Naive thymus-derived CD8-positive, alpha-beta T cell (primary cell): Measurements from ENCODE around the gene NFATC2. TPM values are rescaled to one million over a fixed set of nuclear protein-coding genes. Genes with fewer than 3 reads are reported as not detected.

Source experiments
- ATAC-seq, 2 donors: fragments of 150-1000 bp; cut with Tn5 transposase in 1 of 2; sonication (Bioruptor Pico), chemical (Tn5 transposase) in 1 of 2; 1 replicate in 1 of 2; 2 replicates in 1 of 2; pipeline ENCODE4 v1.10.0; 2021; ENCODE audit warnings: mild to moderate bottlenecking in 2 of 2, moderate library complexity in 2 of 2
- POLR2A ChIA-PET: fragments of 350-600 bp; sonication (Branson Sonifier 250); formaldehyde crosslinking; loops from one replicate; lab custom pipeline; 2021; ENCODE audit warnings: antibody characterized with exemption; lab: Charles Lee
- DNase-seq, 10 donors: peaks; one replicate each; pipeline versions ENCODE4 v3.0.0 to v3.0.0-alpha.2; 2020 to 2022
- H3K27ac Mint-ChIP-seq, 10 donors: one replicate each; pipeline ENCODE4 v1.8.0; 2020 to 2022; ENCODE audit warnings: mild to moderate bottlenecking in 10 of 10, mixed read lengths in 10 of 10, moderate library complexity in 4 of 10, inconsistent platforms in 1 of 10
- H3K27me3 Mint-ChIP-seq, 5 donors: one replicate each; pipeline ENCODE4 v1.8.0; 2021 to 2022; ENCODE audit warnings: mixed read lengths in 5 of 5
- H3K36me3 Mint-ChIP-seq, 3 donors: one replicate each; pipeline ENCODE4 v1.8.0; 2020 to 2022; ENCODE audit warnings: mixed read lengths in 3 of 3, mild to moderate bottlenecking in 2 of 3, inconsistent platforms in 1 of 3
- H3K4me1 Mint-ChIP-seq, 4 donors: one replicate each; pipeline ENCODE4 v1.8.0; 2021 to 2022; ENCODE audit warnings: mixed read lengths in 4 of 4
- H3K4me3 Mint-ChIP-seq, 10 donors: one replicate each; pipeline ENCODE4 v1.8.0; 2020 to 2022; ENCODE audit warnings: mild to moderate bottlenecking in 10 of 10, mixed read lengths in 10 of 10, moderate library complexity in 6 of 10, inconsistent platforms in 1 of 10
- H3K9me3 Mint-ChIP-seq, 9 donors: one replicate each; pipeline ENCODE4 v1.8.0; 2020 to 2022; ENCODE audit warnings: mixed read lengths in 9 of 9, mild to moderate bottlenecking in 3 of 9, inconsistent platforms in 1 of 9, moderate library complexity in 1 of 9
- polyA plus RNA-seq, 3 donors: library from polyadenylated mRNA; unstranded; fragments of 300-500 nt; fragmentation: Illumina TruSeq; gene quantifications; one replicate each; pipeline ENCODE4 v1.2.3, GENCODE V29; 2021
- total RNA-seq, 8 experiments: library from RNA in 2 of 8; stranded (reverse) in 2 of 8; gene quantifications; one replicate each; pipeline ENCODE4 v1.2.3 and lab custom pipeline; 2021 to 2026

The NFATC2 gene
- total and polyA plus RNA-seq, 5 experiments from 2014 or later, result 14.5 to 36.3 (median 23.8) TPM

DNA sequence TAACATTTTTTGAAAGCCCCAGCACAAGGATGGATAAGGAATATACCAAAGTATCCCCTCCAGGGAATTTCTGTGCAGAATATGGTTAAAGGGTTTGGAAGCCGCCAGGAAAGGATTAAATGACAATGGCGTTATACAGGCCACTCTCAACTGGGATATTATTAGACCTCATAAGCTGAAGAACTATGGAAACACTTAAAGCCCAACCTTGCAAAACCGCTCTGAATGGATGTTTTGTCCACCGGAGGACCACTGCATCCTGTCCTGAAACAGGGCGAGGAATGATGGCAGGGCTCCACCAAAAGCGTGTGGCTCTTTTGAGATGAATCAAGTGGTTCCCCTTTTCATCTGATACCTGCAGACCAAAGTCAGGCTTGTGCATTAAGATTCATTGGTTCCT, 32.4 kb downstream of the NFATC2 start:
- ATAC-seq (no peak), DNase-seq (no peak)
- H3K27ac Mint-ChIP-seq, result peak overlapping the region in 4 of 10 donors; percentile 15 to 94 (median 42)
- H3K4me3 Mint-ChIP-seq, result no peak overlapping the region
- H3K36me3 Mint-ChIP-seq, result peaks cover 0 to 57% (median 26%) of the 10 kb centered on the region in 3 donors
- POLR2A ChIA-PET, result interaction anchor here (0.7 to 0.9 kb wide), 2 partner anchors 9 to 16 kb away, joined by 3 to 5 read pairs; no protein-coding TSS in a partner anchor
- H3K9me3 Mint-ChIP-seq, result no peaks in the 10 kb centered on the region
- no peaks in the 10 kb centered on the region for H3K27me3 Mint-ChIP-seq
- H3K4me1 Mint-ChIP-seq, result peaks cover 40 to 91% (median 67%) of the 10 kb centered on the region in 4 donors

DNA sequence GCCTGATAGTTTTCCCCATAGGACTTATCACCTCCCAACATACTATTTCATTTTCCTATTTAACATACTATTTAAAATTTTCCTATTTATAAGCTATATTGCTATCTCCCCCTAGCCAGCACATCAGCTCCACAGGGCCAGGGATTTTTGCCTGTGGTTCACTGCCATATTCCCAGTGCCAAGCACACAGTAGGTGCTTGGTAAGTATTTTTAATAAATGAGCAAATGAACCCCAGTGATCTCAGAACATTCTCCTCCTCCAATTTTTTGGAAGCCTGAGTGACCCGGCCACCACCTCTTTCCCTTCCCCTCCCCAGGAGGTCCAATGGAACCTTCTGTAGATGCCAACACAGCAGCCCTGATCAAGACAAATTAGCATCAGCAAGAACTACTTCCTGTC, 33.3 kb downstream of the NFATC2 start:
- ATAC-seq (no peak), DNase-seq (no peak)
- peak overlapping the region in 7 of 10 donors; percentile 13 to 94 (median 59) for H3K27ac Mint-ChIP-seq
- peaks cover 0 to 59% (median 28%) of the 10 kb centered on the region in 3 donors for H3K36me3 Mint-ChIP-seq
- no peaks in the 10 kb centered on the region for H3K27me3 Mint-ChIP-seq
- POLR2A ChIA-PET, result interaction anchor here (0.6 to 0.9 kb wide), 2 partner anchors 8 to 35 kb away, joined by 5 to 6 read pairs; no protein-coding TSS in a partner anchor
- H3K9me3 Mint-ChIP-seq, result no peaks in the 10 kb centered on the region
- H3K4me1 Mint-ChIP-seq, result peaks cover 37 to 89% (median 60%) of the 10 kb centered on the region in 4 donors
- no peak overlapping the region for H3K4me3 Mint-ChIP-seq

- no peaks in the 10 kb centered on the region for H3K9me3 Mint-ChIP-seq
- no peak for DNase-seq
- POLR2A ChIA-PET, result no interaction called here
- peaks cover 34 to 86% (median 58%) of the 10 kb centered on the region in 4 donors for H3K4me1 Mint-ChIP-seq
- H3K36me3 Mint-ChIP-seq, result peaks cover 0 to 59% (median 28%) of the 10 kb centered on the region in 3 donors
- no peaks in the 10 kb centered on the region for H3K27me3 Mint-ChIP-seq
- no peak overlapping the region for H3K4me3 Mint-ChIP-seq
- H3K27ac Mint-ChIP-seq, result peak overlapping the region in 8 of 10 donors; percentile 14 to 65 (median 44)
- ATAC-seq, result no peak
Observed at GRCh38 chr20:51508780-51509179, 33.7 kb downstream of the NFATC2 start.

- Mint-ChIP-seq H3K9me3 (no peaks in the 10 kb centered on the region), H3K4me3 (no peak overlapping the region), H3K36me3 (peaks cover 0 to 57% (median 28%) of the 10 kb centered on the region in 3 donors), H3K4me1 (peaks cover 33 to 86% (median 57%) of the 10 kb centered on the region in 4 donors), H3K27ac (peak overlapping the region in 3 of 10 donors; percentile 15 to 65 (median 16)), H3K27me3 (no peaks in the 10 kb centered on the region)
- POLR2A ChIA-PET, result no interaction called here
- no peak for DNase-seq
- no peak for ATAC-seq
Observed at GRCh38 chr20:51508158-51508557, 34.4 kb downstream of the NFATC2 start.

- DNase-seq (no peak), ATAC-seq (no peak)
- Mint-ChIP-seq H3K27me3 (no peaks in the 10 kb centered on the region), H3K36me3 (peaks cover 0 to 56% (median 28%) of the 10 kb centered on the region in 3 donors), H3K4me1 (peaks cover 33 to 86% (median 57%) of the 10 kb centered on the region in 4 donors), H3K9me3 (no peaks in the 10 kb centered on the region), H3K4me3 (no peak overlapping the region), H3K27ac (peak overlapping the region in 2 of 10 donors; percentile 48 to 74)
- POLR2A ChIA-PET, result no interaction called here
Observed at GRCh38 chr20:51507216-51508036, 35.1 kb downstream of the NFATC2 start.

DNA sequence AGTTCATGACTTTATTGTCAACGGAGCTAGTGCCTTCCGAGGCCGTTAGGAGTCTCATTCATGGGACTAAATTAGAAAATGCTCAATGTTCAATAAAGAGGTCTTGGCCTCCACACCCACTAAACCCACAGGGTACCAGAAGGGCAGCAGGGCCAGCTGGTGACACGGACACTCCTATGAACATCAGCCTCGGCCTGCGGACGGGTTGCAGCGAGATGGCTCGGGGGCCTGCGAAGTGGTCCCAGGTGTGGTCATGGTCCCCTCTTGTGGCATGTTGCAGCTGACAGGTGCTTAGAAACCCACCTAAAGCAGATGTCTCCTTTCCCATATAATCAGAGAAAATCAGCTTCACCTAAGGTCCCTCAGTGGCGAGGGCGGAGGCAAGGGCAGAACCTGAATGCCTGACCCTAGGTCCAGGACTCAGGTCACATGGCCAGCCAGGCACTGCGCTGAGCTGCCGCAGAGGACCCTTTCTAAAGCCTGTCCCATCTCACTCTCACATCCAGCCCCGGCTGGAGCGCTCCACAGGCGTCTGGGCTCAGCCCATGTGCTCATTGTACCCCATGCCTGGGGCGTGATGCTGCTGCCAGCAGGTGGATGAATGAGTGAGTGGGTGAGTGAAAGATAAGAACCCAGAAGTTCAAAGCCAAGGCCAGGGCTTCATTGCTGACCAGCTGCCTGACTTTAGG, 35.8 kb downstream of the NFATC2 start:
- DNase-seq, result no peak

DNA sequence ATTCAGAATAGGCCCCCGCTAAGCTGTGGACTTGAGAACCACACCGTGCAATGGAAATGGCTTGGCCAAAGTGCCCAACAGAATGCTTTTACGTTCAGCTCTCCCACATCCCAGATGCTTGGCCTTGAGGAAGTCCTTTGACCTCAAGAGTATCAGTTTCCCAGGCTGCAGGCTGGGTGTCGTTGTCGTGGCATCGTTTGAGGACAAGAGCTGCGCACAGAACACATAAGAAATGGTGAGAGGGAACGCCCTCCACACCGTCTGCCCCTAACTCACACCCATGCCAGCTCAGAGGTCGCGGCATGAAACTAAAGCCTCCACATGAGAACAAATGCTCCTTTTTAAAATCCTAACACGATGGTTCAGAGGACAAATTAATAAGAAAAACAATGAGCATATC, 37.0 kb downstream of the NFATC2 start:
- Mint-ChIP-seq H3K27me3 (no peaks in the 10 kb centered on the region), H3K4me1 (peaks cover 26 to 85% (median 58%) of the 10 kb centered on the region in 4 donors), H3K27ac (peak overlapping the region in 2 of 10 donors; percentile 52 to 62), H3K4me3 (no peak overlapping the region), H3K9me3 (no peaks in the 10 kb centered on the region), H3K36me3 (peaks cover 0 to 41% (median 22%) of the 10 kb centered on the region in 3 donors)
- no peak for ATAC-seq
- DNase-seq, result no peak
- POLR2A ChIA-PET, result interaction anchor here (1.6 kb wide), 1 partner anchor 8 kb away, joined by 6 read pairs; no protein-coding TSS in a partner anchor

More for the DNA sequence above, 35.8 kb downstream of the NFATC2 start:
- ATAC-seq, result no peak
- H3K4me3 Mint-ChIP-seq, result no peak overlapping the region
- H3K36me3 Mint-ChIP-seq, result peaks cover 0 to 51% (median 25%) of the 10 kb centered on the region in 3 donors
- H3K9me3 Mint-ChIP-seq, result no peaks in the 10 kb centered on the region
- H3K4me1 Mint-ChIP-seq, result peaks cover 29 to 86% (median 57%) of the 10 kb centered on the region in 4 donors
- POLR2A ChIA-PET, result no interaction called here
- no peaks in the 10 kb centered on the region for H3K27me3 Mint-ChIP-seq
- no peak overlapping the region for H3K27ac Mint-ChIP-seq

GRCh38 chr20:51503376-51503775, 39.1 kb downstream of the NFATC2 start:
- ATAC-seq, result no peak
- DNase-seq, result no peak
- H3K4me3 Mint-ChIP-seq, result no peak overlapping the region
- H3K4me1 Mint-ChIP-seq, result peaks cover 28 to 87% (median 63%) of the 10 kb centered on the region in 4 donors
- peaks cover 0 to 27% (median 13%) of the 10 kb centered on the region in 3 donors for H3K36me3 Mint-ChIP-seq
- POLR2A ChIA-PET, result interaction anchor here (0.7 kb wide), 1 partner anchor 10 kb away, joined by 3 read pairs; no protein-coding TSS in a partner anchor
- H3K9me3 Mint-ChIP-seq, result no peaks in the 10 kb centered on the region
- H3K27me3 Mint-ChIP-seq, result no peaks in the 10 kb centered on the region
- H3K27ac Mint-ChIP-seq, result peak overlapping the region in 7 of 10 donors; percentile 12 to 96 (median 61)

- Mint-ChIP-seq H3K27ac (peak overlapping the region; percentile 7 to 96 (median 86)), H3K9me3 (no peaks in the 10 kb centered on the region), H3K36me3 (peaks cover 0 to 16% (median 9%) of the 10 kb centered on the region in 3 donors), H3K4me3 (peak overlapping the region; percentile 11 to 73 (median 44)), H3K4me1 (peaks cover 48 to 90% (median 83%) of the 10 kb centered on the region in 4 donors), H3K27me3 (no peaks in the 10 kb centered on the region)
- POLR2A ChIA-PET, result interaction anchor here (0.6 to 2.5 kb wide), 8 partner anchors 8 to 99 kb away, joined by 3 to 15 read pairs (median 4); partner anchors contain the start of gene NFATC2
- peak; percentile 58 to 73 for ATAC-seq
- DNase-seq, result peak in 9 of 10 donors; percentile 30 to 72 (median 58)
Observed at GRCh38 chr20:51500936-51501335, 41.6 kb downstream of the NFATC2 start.

GRCh38 chr20:51500311-51500710, 42.2 kb downstream of the NFATC2 start:
- peak in 9 of 10 donors; percentile 25 to 74 (median 47) for DNase-seq
- POLR2A ChIA-PET, result interaction anchor here (0.9 to 2.5 kb wide), 8 partner anchors 8 to 99 kb away, joined by 3 to 15 read pairs (median 4); partner anchors contain the start of gene NFATC2
- H3K4me1 Mint-ChIP-seq, result peaks cover 51 to 91% (median 86%) of the 10 kb centered on the region in 4 donors
- H3K36me3 Mint-ChIP-seq, result peaks cover 0 to 12% (median 6%) of the 10 kb centered on the region in 3 donors
- no peaks in the 10 kb centered on the region for H3K9me3 Mint-ChIP-seq
- no peaks in the 10 kb centered on the region for H3K27me3 Mint-ChIP-seq
- ATAC-seq, result peak; percentile 78 to 85
- peak overlapping the region; percentile 78 to 99 (median 95) for H3K27ac Mint-ChIP-seq
- peak overlapping the region in 8 of 10 donors; percentile 16 to 72 (median 50) for H3K4me3 Mint-ChIP-seq

GRCh38 chr20:51498765-51499540, 43.6 kb downstream of the NFATC2 start:
- no peak for ATAC-seq
- Mint-ChIP-seq H3K36me3 (peaks cover 0 to 4% (median 0%) of the 10 kb centered on the region in 3 donors), H3K27ac (peak overlapping the region; percentile 92 to 99 (median 96)), H3K4me3 (peak overlapping the region in 9 of 10 donors; percentile 74 to 91 (median 81)), H3K9me3 (no peaks in the 10 kb centered on the region), H3K4me1 (peaks cover 54 to 97% (median 95%) of the 10 kb centered on the region in 4 donors), H3K27me3 (no peaks in the 10 kb centered on the region)
- no peak for DNase-seq
- POLR2A ChIA-PET, result interaction anchor here (1.2 kb wide), 1 partner anchor 95 kb away, joined by 3 read pairs; no protein-coding TSS in a partner anchor
